Activated CD4-positive, alpha-beta memory T cell treated with anti-CD3 and anti-CD28 coated beads for 36 hours (primary cell): ENCODE results near the gene NKTR. TPM values are rescaled to one million over a fixed set of nuclear protein-coding genes. Genes with fewer than 3 reads are reported as not detected.

Experiments
- CTCF ChIA-PET: fragments of 350-600 bp; sonication (Branson Sonifier 250); formaldehyde crosslinking; loops from one replicate; lab custom pipeline; 2021; ENCODE audit warnings: antibody characterized with exemption, inconsistent platforms; lab: Charles Lee
- POLR2A ChIA-PET: fragments of 350-600 bp; sonication (Branson Sonifier 250); formaldehyde crosslinking; loops from one replicate; lab custom pipeline; 2021; ENCODE audit warnings: antibody characterized with exemption; lab: Charles Lee
- DNase-seq: peaks from one replicate; pipeline ENCODE4 v3.0.0-alpha.2; 2020
- H3K27ac Mint-ChIP-seq: one replicate; pipeline ENCODE4 v1.8.0; 2021; ENCODE audit warnings: mixed read lengths
- H3K27me3 Mint-ChIP-seq: one replicate; pipeline ENCODE4 v1.8.0; 2021; ENCODE audit warnings: mixed read lengths
- H3K36me3 Mint-ChIP-seq: one replicate; pipeline ENCODE4 v1.8.0; 2021; ENCODE audit warnings: mixed read lengths
- H3K4me1 Mint-ChIP-seq: one replicate; pipeline ENCODE4 v1.8.0; 2021; ENCODE audit warnings: low read depth, mixed read lengths
- H3K4me3 Mint-ChIP-seq: one replicate; pipeline ENCODE4 v1.8.0; 2021; ENCODE audit warnings: mild to moderate bottlenecking, mixed read lengths
- H3K9me3 Mint-ChIP-seq: one replicate; pipeline ENCODE4 v1.8.0; 2021; ENCODE audit warnings: mixed read lengths
- intact Hi-C: fragments of 100-400 bp; cut with micrococcal nuclease; formaldehyde crosslinking; loops from one replicate; pipeline ENCODE4 v1.15.1; 2023
- total RNA-seq, 2 experiments: library from RNA; stranded (reverse); gene quantifications; one replicate each; pipeline ENCODE4 v1.2.3, GENCODE V29; 2021

NKTR gene
- total RNA-seq, 2 experiments from 2014 or later = 65.9 to 73.9 TPM

GRCh38 chr3:42693530-42693930 lies 93.0 kb downstream of the NKTR start:
- ChIA-PET POLR2A (no interaction called here), CTCF (no interaction called here)
- Mint-ChIP-seq H3K4me1 (peaks cover 2% of the 10 kb centered on the region), H3K36me3 (no peaks in the 10 kb centered on the region), H3K4me3 (no peak overlapping the region), H3K9me3 (no peaks in the 10 kb centered on the region), H3K27ac (no peak overlapping the region), H3K27me3 (no peaks in the 10 kb centered on the region)
- intact Hi-C loops = no loop called here
- no peak for DNase-seq

- POLR2A ChIA-PET = no interaction called here
- Mint-ChIP-seq H3K36me3 (no peaks in the 10 kb centered on the region), H3K9me3 (no peaks in the 10 kb centered on the region), H3K4me1 (peaks cover 6% of the 10 kb centered on the region), H3K4me3 (no peak overlapping the region), H3K27me3 (no peaks in the 10 kb centered on the region), H3K27ac (no peak overlapping the region)
- no peak for DNase-seq
- intact Hi-C loops = no loop called here
- CTCF ChIA-PET = no interaction called here
Observed at GRCh38 chr3:42694366-42694765, 93.9 kb downstream of the NKTR start.

- CTCF ChIA-PET = no interaction called here
- no peaks in the 10 kb centered on the region for H3K27me3 Mint-ChIP-seq
- H3K9me3 Mint-ChIP-seq = no peaks in the 10 kb centered on the region
- no peaks in the 10 kb centered on the region for H3K36me3 Mint-ChIP-seq
- POLR2A ChIA-PET = no interaction called here
- H3K4me3 Mint-ChIP-seq = no peak overlapping the region
- no peak overlapping the region for H3K27ac Mint-ChIP-seq
- DNase-seq = no peak
- H3K4me1 Mint-ChIP-seq = peaks cover 6% of the 10 kb centered on the region
- intact Hi-C loops = no loop called here
Observed at GRCh38 chr3:42696356-42697288, 96.1 kb downstream of the NKTR start.

GRCh38 chr3:42697289-42698051 lies 97.0 kb downstream of the NKTR start:
- peaks cover 6% of the 10 kb centered on the region for H3K4me1 Mint-ChIP-seq
- H3K27me3 Mint-ChIP-seq = no peaks in the 10 kb centered on the region
- H3K4me3 Mint-ChIP-seq = no peak overlapping the region
- ChIA-PET CTCF (no interaction called here), POLR2A (no interaction called here)
- H3K9me3 Mint-ChIP-seq = no peaks in the 10 kb centered on the region
- no peak for DNase-seq
- no peak overlapping the region for H3K27ac Mint-ChIP-seq
- intact Hi-C loops = no loop called here
- no peaks in the 10 kb centered on the region for H3K36me3 Mint-ChIP-seq

Other genes with a start within 250 kb of the NKTR start
- not detected for gene LYZL4, start 190.1 kb upstream of the NKTR start, total RNA-seq
- gene VIPR1, start 98.0 kb upstream of the NKTR start, total RNA-seq = 1 to 10 TPM; 5.9 to 6.5 TPM
- 10 to 100 TPM; 47.0 to 49.2 TPM for gene SEC22C, start 18.7 kb upstream of the NKTR start, total RNA-seq
- gene SS18L2, start 9.8 kb upstream of the NKTR start, total RNA-seq = 10 to 100 TPM; 58.0 to 59.3 TPM
- 1 to 10 TPM; 1.0 to 1.1 TPM for gene ZBTB47, start 53.0 kb downstream of the NKTR start, total RNA-seq
- not detected for gene KLHL40, start 84.9 kb downstream of the NKTR start, total RNA-seq
- not detected for gene HHATL, start 102.1 kb downstream of the NKTR start, total RNA-seq
- under 1 TPM in 1 of 2 experiments, not detected in 1; 0.76 TPM for gene CCDC13, start 172.6 kb downstream of the NKTR start, total RNA-seq
- gene HIGD1A, start 203.8 kb downstream of the NKTR start, total RNA-seq = 10 to 100 TPM; 63.7 to 68.4 TPM
- gene ACKR2, start 208.8 kb downstream of the NKTR start, total RNA-seq = under 1 TPM; 0.44 to 0.74 TPM